NCI-H1436 (cell line): ENCODE results near the gene USP2.
A peak's percentile ranks its signal among the peaks of the same experiment; 100 is the strongest.

Source experiments
- DNase-seq: peaks from one replicate; lab custom pipeline; 2025; lab: John Stamatoyannopoulos, UW

USP2 gene

GRCh38 chr11:119363081-119363850 lies 18.2 kb downstream of the USP2 start:
- DNase-seq: no peak

- DNase-seq: no peak
Observed at GRCh38 chr11:119362741-119363080, 18.8 kb downstream of the USP2 start.

DNA sequence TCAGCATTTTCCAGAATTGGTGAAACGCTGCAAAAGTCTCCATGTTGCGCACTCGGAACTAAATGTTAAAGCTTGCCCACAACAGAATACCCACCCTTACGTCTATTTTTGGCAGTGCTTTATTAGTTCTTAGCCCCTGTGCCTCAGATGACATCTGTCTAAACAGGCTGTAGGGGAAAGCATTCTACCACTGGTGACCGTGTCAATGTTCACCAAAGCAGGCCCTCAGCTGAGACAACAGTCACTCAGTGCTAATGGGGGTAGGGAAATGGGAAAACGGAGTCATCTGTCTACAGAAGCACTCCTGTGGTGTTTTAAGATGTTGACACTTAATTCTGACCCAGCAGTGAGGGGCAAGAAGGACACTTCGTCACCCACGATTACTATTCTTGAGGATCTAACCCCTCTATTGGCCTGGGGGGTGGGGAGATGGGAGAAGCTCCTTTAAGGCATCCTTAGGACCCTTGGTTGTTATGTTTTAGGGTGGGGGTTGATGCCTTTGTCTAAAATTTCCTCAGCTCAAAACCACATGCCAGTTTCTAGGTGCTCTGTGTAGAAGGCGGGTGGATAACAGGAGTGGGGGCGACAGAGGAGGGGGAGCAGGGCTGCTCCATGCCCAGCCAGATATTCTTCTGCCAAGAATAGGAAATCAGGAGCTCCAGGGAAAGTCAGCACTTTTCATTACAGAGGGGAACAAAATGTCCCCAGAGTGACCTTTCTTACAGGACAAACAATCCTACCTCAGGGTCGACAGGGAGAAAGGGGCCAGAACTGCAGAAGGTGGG lies 19.4 kb downstream of the USP2 start:
- no peak for DNase-seq

DNA sequence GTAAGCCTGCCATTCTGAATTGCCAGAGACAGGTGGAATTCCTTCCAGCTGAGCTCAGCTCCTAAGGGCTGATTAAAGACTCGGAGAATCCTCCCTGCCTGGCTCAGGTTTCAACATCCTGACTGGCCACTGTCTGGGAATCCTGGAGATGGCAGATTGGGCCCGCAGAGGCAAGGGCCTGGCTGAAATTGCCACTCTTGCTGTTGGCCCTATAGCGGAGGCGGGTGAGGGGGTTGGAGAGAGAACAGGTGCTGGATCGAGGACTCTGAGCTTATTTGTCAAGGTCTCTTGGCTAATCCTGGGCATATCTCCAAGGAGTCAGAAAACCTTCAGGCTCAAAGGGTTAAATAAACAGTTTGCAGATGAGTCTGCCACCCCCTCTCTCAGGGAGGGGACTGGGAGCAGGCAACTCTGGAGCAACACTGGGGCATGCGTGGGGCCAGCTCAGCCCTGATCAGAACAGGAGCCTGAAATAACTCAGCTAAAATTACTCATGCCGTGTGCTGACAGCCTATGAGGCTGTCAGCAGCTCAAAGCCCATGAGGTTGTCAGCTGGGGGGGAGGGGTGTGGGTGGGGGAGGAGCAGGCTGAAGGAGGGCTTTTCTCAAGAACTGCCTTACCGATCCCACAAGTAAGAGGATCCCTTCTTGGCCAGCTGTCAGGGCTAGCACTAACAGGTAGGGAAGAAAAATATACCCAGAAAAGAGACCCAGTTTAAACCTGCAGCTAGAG lies 20.3 kb downstream of the USP2 start:
- no peak for DNase-seq

GRCh38 chr11:119359365-119360214 lies 21.9 kb downstream of the USP2 start:
- DNase-seq: no peak

- no peak for DNase-seq
Observed at GRCh38 chr11:119357074-119357473, 24.4 kb downstream of the USP2 start.

DNA sequence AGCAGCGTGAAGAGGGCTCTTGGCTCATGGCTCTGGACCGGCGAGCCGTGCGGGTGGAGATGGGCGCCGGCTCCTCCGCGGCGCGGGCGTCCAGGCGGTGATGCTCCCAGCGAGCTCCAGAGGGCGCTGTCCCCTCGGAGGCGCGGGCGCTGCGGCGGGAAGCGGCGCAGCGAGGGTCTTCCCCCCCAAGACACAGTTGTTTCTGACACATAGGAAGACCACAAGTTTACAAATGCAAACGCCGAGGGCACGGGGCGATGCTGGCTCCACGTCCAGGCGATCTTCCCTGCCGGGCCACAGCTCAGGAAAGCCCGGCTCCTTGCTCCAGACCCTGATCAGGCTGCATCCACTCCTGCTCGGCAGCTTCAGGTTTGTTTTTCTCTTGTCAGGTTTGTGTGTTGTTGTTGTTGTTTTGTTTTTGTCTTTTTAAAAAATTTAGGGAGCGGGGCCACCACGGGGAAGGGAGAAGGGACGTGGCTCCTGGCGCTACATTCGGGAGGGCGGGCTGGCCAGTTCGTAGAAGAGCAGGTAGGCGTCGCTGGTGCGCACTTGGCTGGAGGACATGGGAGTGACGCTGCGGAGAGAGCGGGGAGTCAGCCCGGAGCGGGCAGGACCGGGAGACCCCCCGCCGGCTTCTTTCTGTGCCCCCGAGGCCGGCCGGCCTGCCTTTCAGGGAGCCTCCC lies 25.0 kb downstream of the USP2 start:
- peak; percentile 79 for DNase-seq

GRCh38 chr11:119355091-119355843 lies 26.2 kb downstream of the USP2 start:
- no peak for DNase-seq

DNA sequence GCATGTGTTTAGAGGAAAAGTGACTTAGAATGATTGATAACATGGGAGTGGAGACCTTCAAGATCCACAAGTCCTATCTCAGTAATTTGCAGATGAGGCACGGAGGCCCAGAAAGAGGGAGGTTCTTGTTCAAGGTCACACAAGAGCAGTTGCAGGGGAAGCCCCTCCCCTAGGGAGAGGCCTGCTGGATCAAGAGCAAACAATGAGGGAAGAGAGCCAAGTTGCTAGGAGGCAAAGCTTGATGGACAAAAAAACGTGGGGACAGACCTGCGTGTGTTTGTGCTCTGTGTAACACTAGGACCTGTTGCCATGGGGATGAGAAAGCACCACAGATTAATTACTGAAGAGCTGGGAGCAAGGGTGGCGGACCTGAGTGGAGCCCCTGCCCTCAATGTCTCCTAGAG lies 28.6 kb downstream of the USP2 start:
- DNase-seq: peak; percentile 77

- no peak for DNase-seq
Observed at GRCh38 chr11:119351232-119351631, 30.3 kb downstream of the USP2 start.

GRCh38 chr11:119350302-119350701 lies 31.2 kb downstream of the USP2 start:
- no peak for DNase-seq

- DNase-seq: no peak
Observed at GRCh38 chr11:119347940-119348605, 33.4 kb downstream of the USP2 start.

GRCh38 chr11:119347242-119347641 lies 34.2 kb downstream of the USP2 start:
- no peak for DNase-seq

- DNase-seq: no peak
Observed at GRCh38 chr11:119346605-119347004, 34.9 kb downstream of the USP2 start, which contains the start of gene MFRP. Gene MFRP (minus strand): TSS chr11:119346705. CDS start chr11:119346513, 192 bp downstream.

- DNase-seq: no peak
Observed at GRCh38 chr11:119345685-119346084, 35.8 kb downstream of the USP2 start.

DNA sequence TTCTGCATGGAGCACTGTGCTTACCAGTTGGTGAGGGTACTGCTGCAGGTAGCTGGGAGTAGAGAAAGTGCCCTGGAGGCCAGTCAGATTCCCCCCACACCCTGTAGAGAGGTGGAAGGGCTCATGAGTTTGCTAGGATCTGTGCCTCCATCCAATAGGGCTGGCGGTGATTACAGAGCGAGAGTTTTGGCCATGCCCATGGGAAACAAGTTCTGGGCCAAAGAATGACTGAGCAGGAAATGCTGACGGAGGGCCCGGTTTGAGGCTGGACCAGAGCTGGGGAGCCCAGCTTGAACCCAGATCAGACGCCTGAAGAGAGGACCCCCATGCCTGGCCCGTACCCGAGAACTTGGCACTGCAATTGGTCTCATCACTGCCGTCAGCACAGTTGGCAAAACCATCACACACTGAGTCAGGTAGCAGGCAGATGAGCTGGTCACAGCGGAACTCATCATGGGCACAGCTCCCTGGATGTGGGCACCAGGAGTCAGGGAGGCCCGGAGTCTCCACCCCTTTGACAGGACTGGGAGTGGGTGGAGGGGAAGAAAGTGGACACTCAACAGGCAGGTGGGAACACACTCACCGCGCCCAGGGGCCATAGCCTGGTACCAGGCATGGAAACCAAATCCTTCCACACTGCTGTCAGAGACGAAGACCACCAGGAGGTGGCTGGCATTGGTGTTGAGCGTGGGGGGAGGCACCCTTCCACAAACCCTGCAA lies 37.0 kb downstream of the USP2 start:
- DNase-seq: no peak

- DNase-seq: no peak
Observed at GRCh38 chr11:119343726-119344125, 37.8 kb downstream of the USP2 start.

DNA sequence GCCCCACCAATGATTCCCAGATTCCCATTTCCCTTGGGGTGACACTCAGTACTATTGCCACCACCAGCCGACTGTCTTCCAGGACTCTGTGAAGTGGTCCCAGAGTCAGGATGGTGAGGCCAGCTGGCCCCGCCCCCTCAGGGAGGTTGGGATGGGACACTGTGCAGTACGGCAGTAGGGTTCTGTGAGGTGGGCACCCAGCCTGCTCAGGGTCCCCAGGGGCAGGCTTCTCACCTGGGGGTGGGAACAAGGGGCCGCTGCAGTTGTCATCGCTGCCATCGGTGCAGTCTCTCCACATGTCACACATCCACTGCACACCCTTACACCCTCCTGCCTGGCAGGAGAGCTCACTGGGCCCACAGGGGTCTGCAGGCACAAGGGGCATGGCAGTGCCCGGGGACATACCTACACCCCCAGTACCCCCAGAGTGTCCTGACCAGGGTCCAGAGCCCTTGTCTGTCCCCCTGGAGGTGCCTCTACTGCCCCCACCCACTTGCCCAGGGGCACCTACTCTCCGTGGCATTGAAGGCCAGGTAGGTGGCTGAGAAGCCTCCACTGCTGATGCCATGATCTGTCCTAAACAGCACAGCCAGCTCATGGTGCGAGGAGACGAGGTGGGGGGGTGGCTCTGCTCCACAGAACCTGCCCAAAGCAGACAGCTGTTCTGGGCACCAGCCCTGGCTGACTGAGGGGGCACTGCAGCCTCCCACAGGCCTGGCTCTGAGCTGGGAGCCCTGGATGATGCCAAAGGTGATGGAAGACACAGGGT lies 38.9 kb downstream of the USP2 start:
- DNase-seq: no peak

- DNase-seq: no peak
Observed at GRCh38 chr11:119342023-119342300, 39.5 kb downstream of the USP2 start.
